ENCODE measurements around the gene GALNT18. TPM values are rescaled to one million over a fixed set of nuclear protein-coding genes. Genes with fewer than 3 reads are reported as not detected.

The GALNT18 gene
- total RNA-seq, 2 donors from 2014 or later: 29.4 to 105 TPM

DNA sequence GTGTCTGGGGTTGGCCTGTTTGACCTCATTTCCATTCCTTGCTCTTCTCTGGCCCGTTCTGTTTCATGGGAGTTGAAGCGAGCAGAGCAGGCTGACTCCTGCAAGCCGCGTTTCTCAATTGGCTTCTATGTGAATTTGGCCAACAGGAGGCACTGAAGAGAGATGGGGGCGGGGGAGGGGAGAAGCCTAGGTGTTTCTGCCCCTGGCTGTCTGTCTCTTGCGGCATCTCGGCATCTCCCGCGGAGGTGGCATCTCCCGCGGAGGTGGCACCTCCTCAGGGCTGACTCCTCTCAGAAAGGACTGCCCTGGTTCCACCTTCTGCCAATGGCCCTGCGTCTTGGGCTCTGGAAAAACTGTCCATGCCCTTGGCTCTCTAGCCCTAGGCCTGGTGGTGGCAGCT is 143.1 kb downstream of the GALNT18 start:
- no peaks in the 10 kb centered on the region for H3K36me3 ChIP-seq
- no peak overlapping the region for H3K4me3 ChIP-seq
- H3K9me3 ChIP-seq: no peaks in the 10 kb centered on the region
- intact Hi-C loops (cut with DNase I): no loop called here
- DNase-seq (ENCODE audit: low spot score): no peak
- no peak overlapping the region for H3K27ac ChIP-seq
- 92% methylated on average over 12 of the region's 12 CpGs for WGBS
- no peak for TF ChIP-seq POLR2A (IDR thresholded peaks at IDR 0.05)
- TF ChIP-seq POLR2AphosphoS5 (IDR thresholded peaks at IDR 0.05): no peak
- TF ChIP-seq, protein P1, sequence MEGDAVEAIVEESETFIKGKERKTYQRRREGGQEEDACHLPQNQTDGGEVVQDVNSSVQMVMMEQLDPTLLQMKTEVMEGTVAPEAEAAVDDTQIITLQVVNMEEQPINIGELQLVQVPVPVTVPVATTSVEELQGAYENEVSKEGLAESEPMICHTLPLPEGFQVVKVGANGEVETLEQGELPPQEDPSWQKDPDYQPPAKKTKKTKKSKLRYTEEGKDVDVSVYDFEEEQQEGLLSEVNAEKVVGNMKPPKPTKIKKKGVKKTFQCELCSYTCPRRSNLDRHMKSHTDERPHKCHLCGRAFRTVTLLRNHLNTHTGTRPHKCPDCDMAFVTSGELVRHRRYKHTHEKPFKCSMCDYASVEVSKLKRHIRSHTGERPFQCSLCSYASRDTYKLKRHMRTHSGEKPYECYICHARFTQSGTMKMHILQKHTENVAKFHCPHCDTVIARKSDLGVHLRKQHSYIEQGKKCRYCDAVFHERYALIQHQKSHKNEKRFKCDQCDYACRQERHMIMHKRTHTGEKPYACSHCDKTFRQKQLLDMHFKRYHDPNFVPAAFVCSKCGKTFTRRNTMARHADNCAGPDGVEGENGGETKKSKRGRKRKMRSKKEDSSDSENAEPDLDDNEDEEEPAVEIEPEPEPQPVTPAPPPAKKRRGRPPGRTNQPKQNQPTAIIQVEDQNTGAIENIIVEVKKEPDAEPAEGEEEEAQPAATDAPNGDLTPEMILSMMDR (IDR thresholded peaks at IDR 0.05): no peak
- H3K4me1 ChIP-seq (replicated peaks): no peaks in the 10 kb centered on the region
- H3K27me3 ChIP-seq (replicated peaks; ENCODE audit: insufficient read depth): no peaks in the 10 kb centered on the region

DNA sequence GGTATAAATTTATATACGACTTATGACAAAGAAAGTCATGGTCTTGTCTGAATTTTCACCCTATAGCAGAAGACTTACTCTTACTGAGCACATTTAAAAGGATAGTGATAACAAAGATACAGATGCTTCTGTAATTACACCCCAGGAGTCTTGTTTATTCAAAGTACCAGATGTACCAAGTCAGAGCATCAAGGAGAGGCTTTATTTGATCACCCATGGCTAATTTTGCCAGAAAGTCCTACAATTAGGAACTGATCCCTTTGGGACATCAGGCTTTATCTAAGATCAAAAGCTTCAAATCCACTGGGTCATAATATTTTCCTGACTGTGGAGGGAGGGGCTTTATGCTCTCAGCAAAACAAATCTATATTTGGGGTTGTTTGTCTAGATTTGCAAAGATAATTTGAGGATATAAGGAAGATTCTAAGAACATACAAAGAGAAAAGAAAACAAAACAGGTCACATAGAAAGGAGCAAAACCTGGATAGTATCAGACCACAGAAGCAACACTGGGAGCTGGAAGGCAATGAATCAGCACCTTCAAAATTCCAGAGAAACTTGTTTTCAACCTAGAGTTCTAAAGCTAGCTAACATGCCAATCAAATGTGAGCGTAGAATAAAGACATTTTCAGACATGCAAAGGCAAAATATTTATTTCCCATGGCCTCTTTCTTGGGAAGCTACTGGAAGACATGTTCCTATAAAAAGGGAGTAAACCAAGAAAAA is 143.9 kb downstream of the GALNT18 start:
- TF ChIP-seq POLR2A (IDR thresholded peaks at IDR 0.05) (no peak), POLR2AphosphoS5 (IDR thresholded peaks at IDR 0.05) (no peak)
- TF ChIP-seq, protein P1 (IDR thresholded peaks at IDR 0.05): no peak
- no peaks in the 10 kb centered on the region for H3K9me3 ChIP-seq
- intact Hi-C loops (cut with DNase I): no loop called here
- DNase-seq (ENCODE audit: low spot score): no peak
- no peak overlapping the region for H3K4me3 ChIP-seq
- H3K27me3 ChIP-seq (replicated peaks; ENCODE audit: insufficient read depth): no peaks in the 10 kb centered on the region
- no peaks in the 10 kb centered on the region for H3K4me1 ChIP-seq (replicated peaks)
- H3K36me3 ChIP-seq: no peaks in the 10 kb centered on the region
- 72% methylated on average over 2 of the region's 2 CpGs for WGBS
- no peak overlapping the region for H3K27ac ChIP-seq

DNA sequence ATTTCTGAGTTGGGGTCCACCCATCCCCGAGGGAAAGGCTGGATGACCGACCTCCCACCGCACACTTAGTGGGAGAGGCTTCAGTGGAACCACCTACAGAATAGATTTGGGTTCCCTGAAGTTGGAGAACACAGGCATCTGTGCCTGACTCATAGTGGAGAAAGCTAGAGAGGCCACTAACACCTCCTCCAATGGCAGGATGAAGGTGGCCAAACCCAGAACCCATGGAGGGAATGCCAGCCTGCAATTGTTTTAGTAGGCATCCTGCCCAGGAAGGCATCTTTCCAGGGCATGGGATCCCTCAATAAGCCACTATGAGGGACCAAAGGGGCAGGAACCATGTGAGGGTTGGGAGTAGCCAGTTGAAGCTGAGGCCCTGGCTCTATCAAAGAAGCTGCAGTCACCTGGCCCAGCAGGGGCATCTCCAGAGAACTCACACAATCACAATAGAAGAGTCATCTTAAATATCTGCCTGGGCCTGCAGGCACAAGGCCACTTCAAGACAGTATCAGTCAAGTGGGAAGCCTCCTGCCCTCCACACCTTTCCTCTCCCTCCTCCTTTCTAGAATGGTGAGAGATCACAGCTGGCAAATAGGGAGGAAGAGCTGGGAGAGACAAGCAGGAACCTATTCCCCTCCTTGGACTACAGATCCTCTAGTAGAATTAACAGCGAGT is 144.7 kb downstream of the GALNT18 start:
- H3K4me1 ChIP-seq (replicated peaks): no peaks in the 10 kb centered on the region
- no peak overlapping the region for H3K4me3 ChIP-seq
- no peaks in the 10 kb centered on the region for H3K9me3 ChIP-seq
- intact Hi-C loops (cut with DNase I): no loop called here
- H3K27ac ChIP-seq: no peak overlapping the region
- WGBS: 56% methylated on average over 4 of the region's 4 CpGs
- H3K27me3 ChIP-seq (replicated peaks; ENCODE audit: insufficient read depth): no peaks in the 10 kb centered on the region
- TF ChIP-seq POLR2AphosphoS5 (IDR thresholded peaks at IDR 0.05): no peak
- no peak for TF ChIP-seq POLR2A (IDR thresholded peaks at IDR 0.05)
- TF ChIP-seq, protein P1 (IDR thresholded peaks at IDR 0.05): no peak
- no peaks in the 10 kb centered on the region for H3K36me3 ChIP-seq
- DNase-seq (ENCODE audit: low spot score): no peak

DNA sequence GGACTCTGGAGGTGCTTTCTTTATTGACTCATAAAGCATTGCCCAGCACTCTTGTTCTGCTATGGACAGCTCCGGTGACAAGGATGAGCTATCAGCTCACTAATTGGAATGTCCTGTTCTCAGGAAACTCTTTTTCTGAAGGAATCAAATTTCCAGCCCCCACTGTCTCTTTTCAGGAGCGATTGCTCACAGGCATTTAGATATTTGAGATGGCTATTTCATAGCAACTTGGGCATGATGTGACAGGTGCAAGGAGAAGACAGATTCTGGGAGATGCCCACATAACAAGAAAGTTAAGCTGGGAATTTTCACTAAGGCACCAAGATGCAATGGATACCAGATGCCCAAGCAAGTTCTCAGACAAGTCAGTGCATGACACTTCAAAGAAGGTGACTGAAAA is 145.3 kb downstream of the GALNT18 start:
- no peak overlapping the region for H3K4me3 ChIP-seq
- no peaks in the 10 kb centered on the region for H3K4me1 ChIP-seq (replicated peaks)
- 56% methylated on average over 2 of the region's 2 CpGs for WGBS
- intact Hi-C loops (cut with DNase I): no loop called here
- no peak for DNase-seq (ENCODE audit: low spot score)
- no peak overlapping the region for H3K27ac ChIP-seq
- no peaks in the 10 kb centered on the region for H3K36me3 ChIP-seq
- no peaks in the 10 kb centered on the region for H3K9me3 ChIP-seq
- TF ChIP-seq POLR2A (IDR thresholded peaks at IDR 0.05): no peak
- no peak for TF ChIP-seq POLR2AphosphoS5 (IDR thresholded peaks at IDR 0.05)
- TF ChIP-seq, protein P1 (IDR thresholded peaks at IDR 0.05): no peak
- no peaks in the 10 kb centered on the region for H3K27me3 ChIP-seq (replicated peaks; ENCODE audit: insufficient read depth)

DNA sequence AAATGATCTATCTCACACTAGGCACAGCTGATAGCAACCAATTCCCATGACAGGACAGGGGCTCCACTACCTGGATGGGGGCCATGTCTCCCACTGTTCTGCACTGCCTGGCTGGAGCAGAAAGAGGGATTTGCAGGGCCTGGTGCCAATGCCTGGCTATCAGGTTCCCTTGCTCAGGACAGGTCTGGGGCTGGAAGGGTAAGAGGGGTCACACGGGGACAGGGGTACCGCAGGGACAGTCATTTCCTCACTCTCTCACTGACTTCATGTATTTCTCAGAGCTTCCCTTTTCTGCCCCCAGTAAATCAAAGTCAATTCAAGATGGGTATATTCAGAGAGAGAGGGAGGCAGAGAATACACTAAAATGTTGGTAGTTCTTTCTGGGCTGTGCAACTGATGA is 149.7 kb downstream of the GALNT18 start:
- no peak for DNase-seq (ENCODE audit: low spot score)
- Histone ChIP-seq H3K36me3 (no peaks in the 10 kb centered on the region), H3K27ac (no peak overlapping the region), H3K4me3 (no peak overlapping the region), H3K9me3 (no peaks in the 10 kb centered on the region), H3K27me3 (replicated peaks; ENCODE audit: insufficient read depth) (no peaks in the 10 kb centered on the region), H3K4me1 (replicated peaks) (no peaks in the 10 kb centered on the region)
- TF ChIP-seq POLR2A (IDR thresholded peaks at IDR 0.05) (no peak), POLR2AphosphoS5 (IDR thresholded peaks at IDR 0.05) (no peak)
- TF ChIP-seq, protein P1 (IDR thresholded peaks at IDR 0.05): no peak
- WGBS: 63% methylated on average over 2 of the region's 2 CpGs
- intact Hi-C loops (cut with DNase I): no loop called here

All from prostate gland (tissue), 2 donors.